Calu3 (cell line): ENCODE results near the gene FILIP1L. TPM values are rescaled to one million over a fixed set of nuclear protein-coding genes. Genes with fewer than 3 reads are reported as not detected.

Experiments
- BruUV-seq: library from RNA; stranded (reverse); fragments of 400-500 nt; replicated peaks from 2 replicates; lab custom pipeline; 2021; lab: Mats Ljungman, UMichigan
- CTCF ChIA-PET: fragments of 300-600 bp; sonication (Branson Sonifier 250); formaldehyde crosslinking; loops from one replicate; lab custom pipeline; 2022; ENCODE audit warnings: antibody characterized with exemption; lab: Charles Lee
- DNase-seq: peaks from one replicate; pipeline ENCODE4 v3.0.0; 2022
- H3K27ac Mint-ChIP-seq: one replicate; pipeline ENCODE4 v1.8.0; 2022; ENCODE audit warnings: mixed read lengths; ENCODE audit not compliant: unreplicated experiment
- H3K27me3 Mint-ChIP-seq: one replicate; pipeline ENCODE4 v1.8.0; 2022; ENCODE audit warnings: mixed read lengths; ENCODE audit not compliant: unreplicated experiment
- H3K36me3 Mint-ChIP-seq: one replicate; pipeline ENCODE4 v1.8.0; 2022; ENCODE audit warnings: mild to moderate bottlenecking, moderate library complexity, mixed read lengths; ENCODE audit not compliant: insufficient read depth, unreplicated experiment
- H3K4me1 Mint-ChIP-seq: one replicate; pipeline ENCODE4 v1.8.0; 2022; ENCODE audit warnings: mild to moderate bottlenecking, low read depth, mixed read lengths; ENCODE audit not compliant: unreplicated experiment
- H3K4me3 Mint-ChIP-seq: one replicate; pipeline ENCODE4 v1.8.0; 2022; ENCODE audit warnings: mild to moderate bottlenecking, low read depth, moderate library complexity, mixed read lengths; ENCODE audit not compliant: unreplicated experiment
- H3K9me3 Mint-ChIP-seq: one replicate; pipeline ENCODE4 v1.8.0; 2022; ENCODE audit warnings: low read depth, mixed read lengths; ENCODE audit not compliant: unreplicated experiment
- intact Hi-C: fragments of 100-400 bp; cut with micrococcal nuclease; formaldehyde crosslinking; loops from one replicate; pipeline ENCODE4 v1.10.0; 2022; ENCODE audit not compliant: unreplicated experiment
- total RNA-seq: library from RNA; stranded (reverse); gene quantifications from 2 replicates; pipeline ENCODE4 v1.2.3, GENCODE V29; 2022
- TF ChIP-seq, protein P1 (sequence below): fragments of 200-600 bp; IDR thresholded peaks from one replicate; pipeline ENCODE4 v1.8.0; 2022; ENCODE audit warnings: antibody characterized with exemption; ENCODE audit not compliant: unreplicated experiment

The FILIP1L gene
- total RNA-seq, 1 experiment from 2014 or later = 5.2 TPM

DNA sequence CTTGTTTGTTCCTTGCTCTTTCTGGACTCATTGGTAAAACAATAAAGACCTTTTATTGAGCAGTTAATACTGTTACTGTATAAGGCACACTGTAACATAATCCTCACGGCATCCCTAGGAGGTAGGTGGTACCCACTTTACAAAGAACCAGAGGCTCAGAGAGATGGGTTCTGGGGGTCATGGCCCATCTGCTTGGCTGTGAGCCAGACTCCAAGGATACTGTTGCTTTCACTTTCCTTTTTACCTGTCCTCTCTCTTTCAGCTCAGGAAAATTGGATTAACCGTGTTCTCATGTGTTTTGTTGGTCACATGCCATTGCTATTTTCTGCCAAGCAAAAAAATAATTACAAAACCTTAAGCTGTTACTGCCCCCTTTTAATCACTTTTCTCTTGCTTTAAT, 34.8 kb upstream of the FILIP1L start:
- CTCF ChIA-PET = interaction anchor here (0.5 kb wide), 1 partner anchor 1610 kb away, joined by 10 read pairs; no protein-coding TSS in a partner anchor
- Mint-ChIP-seq H3K27me3 (no peaks in the 10 kb centered on the region), H3K36me3 (no peaks in the 10 kb centered on the region), H3K27ac (no peak overlapping the region), H3K4me1 (peaks cover 8% of the 10 kb centered on the region), H3K4me3 (no peak overlapping the region), H3K9me3 (peaks cover 3% of the 10 kb centered on the region)
- BruUV-seq = no TSS peak
- intact Hi-C loops = no loop called here
- DNase-seq = peak; percentile 1
- TF ChIP-seq, protein P1, sequence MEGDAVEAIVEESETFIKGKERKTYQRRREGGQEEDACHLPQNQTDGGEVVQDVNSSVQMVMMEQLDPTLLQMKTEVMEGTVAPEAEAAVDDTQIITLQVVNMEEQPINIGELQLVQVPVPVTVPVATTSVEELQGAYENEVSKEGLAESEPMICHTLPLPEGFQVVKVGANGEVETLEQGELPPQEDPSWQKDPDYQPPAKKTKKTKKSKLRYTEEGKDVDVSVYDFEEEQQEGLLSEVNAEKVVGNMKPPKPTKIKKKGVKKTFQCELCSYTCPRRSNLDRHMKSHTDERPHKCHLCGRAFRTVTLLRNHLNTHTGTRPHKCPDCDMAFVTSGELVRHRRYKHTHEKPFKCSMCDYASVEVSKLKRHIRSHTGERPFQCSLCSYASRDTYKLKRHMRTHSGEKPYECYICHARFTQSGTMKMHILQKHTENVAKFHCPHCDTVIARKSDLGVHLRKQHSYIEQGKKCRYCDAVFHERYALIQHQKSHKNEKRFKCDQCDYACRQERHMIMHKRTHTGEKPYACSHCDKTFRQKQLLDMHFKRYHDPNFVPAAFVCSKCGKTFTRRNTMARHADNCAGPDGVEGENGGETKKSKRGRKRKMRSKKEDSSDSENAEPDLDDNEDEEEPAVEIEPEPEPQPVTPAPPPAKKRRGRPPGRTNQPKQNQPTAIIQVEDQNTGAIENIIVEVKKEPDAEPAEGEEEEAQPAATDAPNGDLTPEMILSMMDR = no peak

DNA sequence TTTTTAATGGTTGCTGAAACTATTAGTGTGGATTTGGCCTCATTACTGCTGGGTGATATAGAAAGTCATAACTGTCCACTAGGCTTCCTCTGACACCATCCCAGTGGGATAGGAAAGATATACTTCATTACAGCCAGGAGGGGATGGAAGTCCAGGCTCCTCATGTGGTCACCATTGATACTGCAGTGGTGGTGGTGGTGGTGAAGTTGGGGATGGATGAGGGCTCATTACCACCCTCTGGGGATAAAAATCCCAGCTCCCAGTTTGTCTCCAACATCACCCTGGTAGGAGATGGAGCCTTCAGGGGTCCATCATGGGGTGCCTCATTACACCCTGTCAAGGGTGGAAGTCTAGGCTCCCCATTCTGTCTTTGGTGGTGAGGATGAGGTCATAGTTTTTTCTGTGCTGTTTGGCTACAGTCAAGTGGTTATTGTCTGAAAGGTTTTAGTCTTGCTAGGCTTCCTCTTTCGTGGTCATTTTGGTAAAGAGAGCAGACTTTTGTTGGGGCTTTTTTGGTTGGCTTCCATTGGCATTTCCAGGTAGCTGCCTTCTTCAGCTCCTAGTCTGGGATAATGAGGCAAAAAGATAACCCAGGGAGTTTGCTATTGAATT, 30.1 kb upstream of the FILIP1L start:
- Mint-ChIP-seq H3K27me3 (no peaks in the 10 kb centered on the region), H3K4me1 (peaks cover 8% of the 10 kb centered on the region), H3K27ac (no peak overlapping the region), H3K4me3 (no peak overlapping the region), H3K36me3 (no peaks in the 10 kb centered on the region), H3K9me3 (peaks cover 2% of the 10 kb centered on the region)
- intact Hi-C loops = no loop called here
- BruUV-seq = no TSS peak
- TF ChIP-seq, protein P1 = no peak
- CTCF ChIA-PET = interaction anchor here (0.6 kb wide), 1 partner anchor 12 kb away, joined by 3 read pairs; no protein-coding TSS in a partner anchor
- no peak for DNase-seq

DNA sequence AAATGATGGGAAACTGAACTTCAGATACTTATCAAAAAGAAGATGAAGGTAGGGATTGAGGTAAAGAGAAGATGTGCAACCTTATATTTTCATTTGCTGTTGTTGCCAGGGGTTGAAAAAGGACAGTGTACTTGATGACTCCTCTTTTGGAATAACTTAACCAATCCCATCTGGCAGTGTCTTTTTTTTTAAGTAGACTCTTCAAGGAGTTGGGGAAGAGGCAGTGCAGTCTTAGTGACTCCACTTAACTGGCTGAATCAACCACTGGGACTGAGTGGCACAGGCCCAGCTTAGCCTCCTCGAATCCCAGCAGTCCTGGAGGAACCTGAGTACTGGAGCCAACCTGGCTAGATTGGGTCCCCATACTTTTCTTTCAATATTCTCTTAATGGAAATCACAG, 27.3 kb upstream of the FILIP1L start:
- CTCF ChIA-PET = no interaction called here
- Mint-ChIP-seq H3K27me3 (no peaks in the 10 kb centered on the region), H3K4me3 (no peak overlapping the region), H3K9me3 (peaks cover 2% of the 10 kb centered on the region), H3K4me1 (no peaks in the 10 kb centered on the region), H3K36me3 (no peaks in the 10 kb centered on the region), H3K27ac (no peak overlapping the region)
- no peak for DNase-seq
- intact Hi-C loops = no loop called here
- TF ChIP-seq, protein P1 = no peak
- no TSS peak for BruUV-seq

DNA sequence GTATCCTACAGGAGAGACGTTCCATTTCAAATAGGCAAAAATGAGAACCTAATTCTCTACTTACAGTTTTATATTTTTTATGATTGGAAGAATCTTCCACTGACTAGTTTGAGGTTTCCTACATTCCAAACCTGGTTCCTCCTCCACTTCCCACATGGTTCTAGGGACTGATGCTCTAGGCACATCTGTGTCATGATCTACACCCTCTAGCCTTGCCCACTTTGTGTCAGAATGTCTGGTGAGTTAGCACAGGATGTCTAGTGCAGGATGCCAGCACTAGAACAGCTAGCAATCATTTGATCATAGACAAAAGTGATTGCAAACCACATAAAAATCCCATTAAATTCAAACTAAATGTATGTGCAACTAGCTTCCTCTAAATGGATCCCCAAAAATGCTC, 26.7 kb upstream of the FILIP1L start:
- H3K9me3 Mint-ChIP-seq = peaks cover 2% of the 10 kb centered on the region
- BruUV-seq = no TSS peak
- no peak for DNase-seq
- CTCF ChIA-PET = no interaction called here
- H3K4me1 Mint-ChIP-seq = no peaks in the 10 kb centered on the region
- no peak overlapping the region for H3K4me3 Mint-ChIP-seq
- H3K36me3 Mint-ChIP-seq = no peaks in the 10 kb centered on the region
- TF ChIP-seq, protein P1 = no peak
- H3K27ac Mint-ChIP-seq = no peak overlapping the region
- no peaks in the 10 kb centered on the region for H3K27me3 Mint-ChIP-seq
- intact Hi-C loops = no loop called here
